HL-60/S4 treated with phorbol 12-myristate 13-acetate at 8.2 ng/mL for 4 days and 3 days (cell line): ENCODE measurements around the gene SREBF2.

Source experiments
- in situ Hi-C: fragments of 300-500 bp; cut with MboI; formaldehyde crosslinking; loops from 2 replicates; pipeline ENCODE4 v1.15.0; 2022; ENCODE audit warnings: low sequenced_read_pairs

Gene SREBF2

DNA sequence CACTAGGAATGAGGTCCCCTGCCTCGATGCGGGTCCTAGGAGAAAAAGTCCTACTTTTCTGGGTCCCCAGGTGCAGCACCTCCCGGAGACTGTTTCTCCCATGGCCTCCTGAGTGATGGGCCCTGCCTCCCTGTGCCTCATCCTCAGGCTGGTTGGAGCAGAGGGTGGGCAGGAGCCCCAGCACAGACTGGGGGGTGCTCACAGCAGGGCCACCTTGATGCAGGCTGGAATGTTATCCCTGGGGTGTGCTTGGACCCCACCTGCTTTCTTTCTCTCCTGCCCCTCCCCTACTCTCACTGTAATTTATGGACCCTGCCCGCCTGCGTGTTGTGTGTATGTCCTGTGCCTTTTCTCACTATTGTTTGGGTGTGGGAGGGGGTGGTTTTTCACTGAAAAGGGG lies 73.9 kb downstream of the SREBF2 start:
- in situ Hi-C loops: no loop called here

DNA sequence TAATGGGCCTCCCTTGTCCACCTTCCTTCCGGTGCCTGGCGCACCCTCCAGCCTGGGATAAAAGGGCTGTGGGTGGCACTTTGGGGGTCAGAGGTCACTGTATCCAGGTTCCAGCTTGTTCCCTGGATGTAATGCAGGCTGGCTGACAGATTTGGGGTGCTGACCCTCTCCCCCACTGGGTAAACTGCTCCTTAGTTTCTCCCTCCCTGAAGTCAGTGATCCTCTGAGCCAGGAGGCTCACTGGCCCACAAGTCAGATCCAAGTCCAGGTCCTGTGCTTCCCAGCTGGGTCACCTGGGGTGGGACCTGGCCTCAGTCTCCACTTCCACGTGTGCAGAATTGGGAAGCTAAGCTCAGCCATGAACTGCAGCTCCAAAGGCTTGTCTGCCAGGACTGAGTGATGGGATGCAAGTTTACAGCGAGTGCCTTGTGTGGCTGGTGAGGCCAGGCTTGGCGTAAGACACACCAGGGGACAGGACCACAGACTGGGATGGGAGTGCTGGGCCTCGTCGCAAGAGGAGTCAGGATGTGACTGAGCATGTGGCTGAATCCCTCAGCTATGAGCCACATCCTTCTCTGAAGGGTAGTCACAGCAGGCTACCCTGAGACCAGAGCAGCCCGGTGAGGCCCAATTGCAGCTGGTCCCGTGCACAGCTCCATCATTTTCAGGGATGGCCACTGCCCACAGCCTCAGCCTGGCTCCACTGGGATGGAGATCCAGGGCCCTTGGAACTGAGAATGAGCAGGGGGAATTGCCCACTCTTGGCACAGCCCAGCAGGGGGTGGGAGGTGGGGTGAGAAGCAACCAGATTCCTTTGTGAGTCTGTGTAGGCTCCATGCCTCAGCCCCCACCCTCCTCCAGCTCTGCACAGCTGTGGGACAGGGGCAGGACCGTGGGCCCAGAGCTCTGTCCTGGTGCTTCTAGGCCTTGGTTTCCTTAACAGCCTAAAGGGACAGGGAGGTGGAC lies 74.8 kb downstream of the SREBF2 start:
- in situ Hi-C loops: no loop called here

DNA sequence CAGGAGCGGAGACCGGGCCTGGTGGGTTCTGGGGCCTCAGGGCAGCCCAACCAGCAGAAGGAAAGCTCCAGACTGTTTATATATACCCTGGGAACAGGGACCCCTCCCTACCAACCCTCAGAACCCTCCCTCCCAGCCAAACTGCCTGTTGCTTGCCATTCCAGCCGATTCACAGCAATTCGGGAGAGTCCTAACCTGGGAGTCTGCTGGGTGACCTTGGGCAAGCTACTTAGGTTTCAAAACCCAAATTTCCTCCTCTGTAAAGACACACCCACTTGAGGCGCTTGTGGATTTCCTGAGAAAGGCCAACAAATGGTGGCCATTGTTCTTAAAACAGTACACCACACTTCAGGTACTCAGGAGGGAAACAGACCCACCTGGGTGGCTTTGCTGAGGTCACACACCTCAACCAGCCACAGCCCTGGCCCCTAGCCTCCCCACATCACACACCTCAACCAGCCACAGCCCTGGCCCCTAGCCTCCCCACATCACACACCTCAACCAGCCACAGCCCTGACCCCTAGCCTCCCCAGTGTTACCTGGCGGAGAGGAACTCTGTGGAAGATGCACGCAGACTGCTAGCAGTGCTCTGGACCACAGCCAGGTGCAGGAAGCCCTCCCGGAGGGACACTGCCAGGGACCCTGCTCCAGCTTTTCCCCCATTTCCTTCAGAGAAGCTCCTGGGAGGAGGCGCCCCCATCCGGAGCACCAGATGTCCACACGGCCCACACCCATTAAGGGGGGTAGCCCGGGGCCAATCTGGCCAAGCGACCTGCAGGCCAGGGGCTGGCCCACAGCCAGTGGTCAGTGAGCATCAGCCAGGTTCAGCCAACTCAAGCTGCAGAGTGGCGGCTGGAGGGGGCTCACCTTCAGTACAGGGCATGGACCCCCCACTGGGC lies 75.8 kb downstream of the SREBF2 start:
- in situ Hi-C loops: no loop called here

DNA sequence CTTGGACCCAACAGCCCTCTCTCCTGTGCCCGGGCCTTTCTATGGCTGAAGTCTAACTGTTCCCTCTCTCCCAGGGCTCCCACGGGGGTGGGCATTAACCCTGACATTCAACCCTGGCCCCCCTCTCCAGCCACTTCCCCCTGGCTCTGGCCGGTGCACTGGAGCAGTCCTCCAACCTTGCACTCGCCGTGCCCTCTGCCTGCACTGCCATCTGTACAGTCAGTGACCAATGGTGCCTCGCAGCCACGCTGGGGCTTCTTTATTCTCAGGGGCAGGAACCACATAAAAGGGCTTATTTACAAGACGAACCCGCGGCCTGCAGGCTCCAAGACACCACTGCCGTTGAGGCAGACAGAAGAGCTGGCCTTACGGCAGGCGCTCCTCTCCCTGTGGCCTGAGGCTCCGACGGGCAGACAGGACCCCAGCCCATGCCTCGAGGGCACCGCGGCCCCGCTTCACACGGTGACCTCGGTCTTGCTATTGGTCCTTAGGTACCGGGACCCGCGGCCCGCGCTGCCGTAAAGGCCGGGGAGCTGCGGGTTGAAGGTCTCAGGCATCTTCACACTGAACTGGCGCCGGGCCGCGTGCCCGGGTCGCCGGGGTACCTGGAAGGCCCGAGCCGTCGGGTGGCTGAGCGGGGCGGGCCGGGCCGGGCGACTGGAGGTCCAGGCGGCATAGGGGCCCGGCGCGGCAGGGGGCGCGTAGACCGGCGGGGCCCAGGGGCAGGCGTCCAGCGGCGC lies 76.6 kb downstream of the SREBF2 start:
- in situ Hi-C loops: no loop called here

DNA sequence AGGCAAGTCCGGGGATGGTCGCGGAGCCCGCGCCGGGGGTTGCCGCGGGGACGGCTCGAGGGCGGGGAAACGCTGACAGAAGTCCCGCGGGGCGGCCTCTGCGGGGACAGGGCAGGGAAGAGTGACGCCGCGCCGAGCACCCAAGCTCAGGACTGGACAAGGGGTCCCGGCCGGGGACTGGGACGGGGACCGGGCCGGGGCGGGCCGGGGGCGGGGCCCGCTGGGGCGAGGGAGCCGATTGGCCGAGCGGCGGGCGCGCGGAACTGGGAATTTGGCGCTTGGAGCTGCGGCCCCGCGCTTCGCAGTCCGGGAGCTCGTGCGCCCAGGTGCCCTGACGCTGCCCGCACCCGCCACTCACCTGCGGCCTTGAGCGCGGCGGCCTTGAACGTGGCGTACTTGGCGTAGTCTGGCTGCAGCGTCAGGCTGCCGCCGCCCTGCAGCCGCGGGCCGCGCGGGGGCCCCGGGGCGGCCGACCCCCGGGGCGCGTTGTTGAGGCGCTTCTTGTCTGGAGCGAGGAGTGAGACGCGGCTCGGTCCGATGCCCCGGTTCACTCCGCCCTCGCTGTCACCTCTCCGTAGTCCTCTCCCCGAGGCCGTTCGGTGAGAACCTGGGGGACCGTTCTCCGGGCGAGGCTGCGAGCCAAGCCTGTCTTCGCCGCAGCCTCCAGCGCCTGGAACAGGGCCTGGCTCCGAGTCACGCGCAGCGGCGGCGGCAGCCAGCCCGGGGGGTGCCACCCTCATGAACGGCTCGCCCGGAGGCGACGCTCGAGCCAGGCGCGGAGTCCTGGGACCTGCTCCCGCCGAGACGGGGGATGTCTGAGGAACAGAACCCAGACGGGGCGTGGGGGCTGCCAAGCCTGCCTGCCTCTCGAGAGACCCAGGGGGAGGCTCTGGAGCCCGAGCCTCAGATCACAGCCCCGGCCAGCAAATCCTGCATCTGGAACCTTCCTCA lies 77.4 kb downstream of the SREBF2 start:
- in situ Hi-C loops: no loop called here

DNA sequence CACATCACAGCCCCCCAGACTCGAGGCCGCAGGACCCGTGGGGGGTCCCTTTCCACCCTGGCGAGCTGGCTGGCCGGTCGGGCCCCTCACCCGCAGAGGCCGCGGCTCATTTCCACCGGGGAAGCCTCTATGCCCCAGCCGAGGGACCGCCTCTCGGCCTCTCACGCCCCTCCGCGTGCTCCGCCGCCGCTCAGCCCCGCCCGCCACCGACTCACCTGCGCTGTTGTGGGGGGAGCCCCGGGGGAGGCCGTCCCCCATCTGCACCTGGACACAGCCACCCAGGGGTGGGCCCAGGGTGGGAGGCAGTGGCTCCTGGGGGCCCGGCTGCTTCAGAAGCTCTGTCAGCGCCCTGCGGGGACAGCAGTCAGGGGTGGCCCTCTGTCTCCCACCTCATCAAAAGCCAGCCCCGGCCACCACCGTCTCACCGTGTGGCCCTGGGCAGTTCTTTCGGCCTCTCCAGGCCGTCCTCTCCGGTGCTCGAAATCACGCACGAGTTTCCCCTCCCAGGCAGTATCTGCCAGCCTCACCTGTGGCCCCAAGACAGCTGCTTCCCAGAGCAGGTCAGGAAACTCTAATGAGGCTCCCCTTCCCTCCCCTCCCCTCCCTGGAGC lies 78.2 kb downstream of the SREBF2 start:
- in situ Hi-C loops: no loop called here

DNA sequence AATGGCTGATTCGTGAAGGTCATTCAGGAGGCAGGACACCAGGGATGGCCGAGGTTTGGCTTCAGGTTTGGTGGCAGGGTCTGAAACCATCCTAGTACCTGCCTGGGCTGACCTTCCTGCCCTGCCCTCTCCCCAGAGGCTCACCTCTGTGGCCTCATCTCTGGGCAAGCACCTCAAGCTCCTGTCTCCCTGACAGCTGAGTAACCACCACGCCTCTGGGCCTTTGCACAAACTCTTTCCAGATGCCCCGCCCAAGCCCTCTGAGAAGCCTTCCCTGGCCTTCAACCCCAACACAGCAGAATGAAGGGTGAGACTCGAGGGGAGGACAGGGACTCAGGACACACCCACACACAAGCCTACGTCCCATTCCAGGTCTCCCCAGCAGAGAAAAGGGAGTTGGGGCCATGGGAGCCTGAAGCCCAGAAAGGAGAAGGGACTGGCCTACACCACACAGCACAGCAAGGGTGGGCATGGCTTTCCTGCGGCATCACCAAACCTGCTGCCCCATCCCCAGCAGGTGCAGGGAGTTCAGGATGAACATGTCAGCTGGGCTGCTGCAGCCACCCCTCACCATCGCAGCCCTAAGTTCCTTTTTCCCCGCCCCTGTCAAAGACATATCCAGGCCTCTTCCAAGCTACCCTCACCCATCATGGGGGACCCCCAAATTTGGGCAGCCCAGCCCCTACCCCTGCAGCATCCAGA lies 79.6 kb downstream of the SREBF2 start:
- in situ Hi-C loops: no loop called here

DNA sequence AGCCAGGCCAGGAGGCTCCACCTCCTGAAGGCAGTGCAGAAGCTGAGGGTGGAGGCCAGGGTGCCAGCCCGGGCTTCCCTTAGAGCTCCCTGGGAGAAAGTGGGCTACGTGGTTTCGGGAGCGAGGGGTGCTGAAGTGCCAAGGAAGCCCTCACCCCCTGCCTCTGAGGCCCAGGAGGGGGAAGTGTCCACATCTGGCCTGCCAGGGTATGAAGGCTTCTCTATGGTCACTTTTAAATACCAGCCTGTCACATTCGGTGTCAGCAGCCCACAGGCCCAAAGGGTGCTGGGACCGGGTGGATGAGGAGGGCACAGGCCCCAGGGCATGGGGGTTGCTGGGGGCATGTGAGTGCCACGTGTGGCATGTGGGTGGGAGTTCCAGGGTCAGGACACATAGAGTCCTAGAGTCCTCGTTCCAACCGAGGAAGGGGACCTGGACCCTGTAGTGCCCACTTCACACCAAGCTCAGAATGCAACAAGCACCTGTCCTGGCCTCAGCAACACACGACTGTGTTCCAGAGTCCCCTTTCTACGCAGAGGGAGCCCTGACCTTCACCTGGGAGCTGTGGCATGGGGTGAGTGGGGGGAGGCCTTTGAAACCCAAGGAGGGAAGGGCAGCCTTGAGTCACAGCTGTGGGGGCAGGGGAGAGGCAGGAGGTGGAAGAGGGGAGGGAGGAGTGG lies 80.3 kb downstream of the SREBF2 start:
- in situ Hi-C loops: no loop called here

DNA sequence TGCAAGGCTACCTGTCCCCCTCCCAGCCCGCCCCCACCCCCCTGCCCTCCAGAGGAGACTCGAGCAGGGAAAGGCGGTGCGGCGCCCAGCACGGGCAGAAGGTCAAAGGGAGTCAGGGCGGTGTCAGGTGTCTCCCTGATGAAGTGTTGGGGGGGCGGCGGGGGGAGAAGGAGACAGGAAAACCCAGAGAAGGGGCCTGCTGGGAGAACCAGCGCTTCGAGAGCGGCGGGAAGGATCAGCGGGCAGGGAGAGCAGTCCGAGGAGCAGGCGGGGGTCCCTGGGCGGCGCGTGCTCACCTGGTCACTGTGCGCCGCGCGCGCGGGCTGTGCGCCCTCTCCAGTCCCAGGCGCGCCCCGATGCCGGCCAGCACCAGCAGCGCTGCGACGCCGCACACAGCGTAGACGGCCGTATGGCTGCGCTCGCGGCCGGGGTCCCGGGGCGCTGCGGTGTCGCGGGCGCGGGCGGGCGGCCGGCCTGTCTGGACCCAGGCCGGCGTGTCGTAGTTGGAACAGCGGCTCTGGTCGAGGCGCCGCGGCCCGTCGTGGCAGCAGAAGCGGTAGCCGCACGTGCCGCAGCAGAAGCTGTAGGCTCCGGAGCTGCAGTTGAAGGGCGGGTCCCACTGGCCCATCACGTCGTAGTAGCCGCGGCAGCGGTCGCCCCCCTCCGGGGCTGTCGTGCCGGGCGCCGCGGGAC lies 81.1 kb downstream of the SREBF2 start:
- in situ Hi-C loops: no loop called here

DNA sequence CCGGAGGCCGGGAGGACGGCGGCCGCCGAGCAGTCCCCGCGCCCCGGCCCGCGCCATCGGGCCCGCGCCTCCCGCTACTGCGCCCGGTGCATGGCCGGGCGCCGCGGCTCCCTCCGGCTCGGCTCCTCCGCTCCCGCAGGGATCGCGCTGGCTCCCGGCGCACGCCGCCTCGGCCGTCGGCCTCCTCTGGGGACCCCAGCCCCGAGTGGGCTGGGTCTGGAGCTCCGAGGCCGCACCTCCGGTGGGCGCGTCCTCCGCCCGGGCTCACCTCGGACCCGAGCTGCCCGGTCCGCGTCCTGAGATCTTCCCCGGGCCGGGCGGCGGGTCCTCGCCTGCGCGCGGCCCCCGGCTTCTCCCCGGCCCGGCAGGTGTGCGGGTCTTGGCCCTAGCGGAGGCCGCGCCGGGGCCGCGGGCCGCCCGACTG lies 81.7 kb downstream of the SREBF2 start:
- in situ Hi-C loops: no loop called here

DNA sequence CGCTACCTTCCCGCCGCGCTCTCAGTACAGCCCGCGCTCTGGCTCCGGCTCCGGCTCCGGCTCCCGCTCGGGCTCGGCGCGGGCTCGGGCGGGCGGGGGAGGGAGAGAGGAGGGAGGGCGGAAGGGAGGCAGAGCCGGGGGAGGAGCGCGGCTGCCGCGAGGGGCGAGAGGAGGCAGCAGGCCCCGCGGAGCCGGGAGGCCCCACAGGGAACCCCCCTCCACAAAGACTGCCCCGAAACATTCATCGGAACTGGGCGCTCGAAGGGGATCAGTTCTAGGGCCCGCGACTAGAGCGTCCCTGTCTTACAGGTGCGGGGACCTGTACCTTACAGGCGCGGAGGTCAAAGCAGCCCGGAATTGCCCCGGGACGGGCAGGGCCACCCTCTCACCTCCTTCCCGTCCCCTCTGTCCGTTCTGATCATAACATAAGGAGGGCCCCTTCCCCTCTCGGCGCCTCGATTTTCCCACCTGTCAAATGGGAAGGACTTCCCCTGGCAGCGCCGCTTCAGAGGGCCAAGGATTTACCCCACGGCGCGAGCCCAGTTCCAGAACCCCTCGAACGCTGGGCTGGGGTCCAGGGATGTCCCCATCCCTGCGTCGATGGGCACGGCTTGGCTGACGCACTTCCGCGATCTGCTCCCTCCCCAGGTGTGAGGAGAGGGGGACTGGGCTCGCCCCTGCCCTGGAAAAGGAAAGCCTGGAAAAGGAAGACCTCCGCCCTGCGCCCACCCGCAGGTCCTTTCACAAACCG lies 82.3 kb downstream of the SREBF2 start, which contains the start of gene SHISA8:
SHISA8 (minus strand) TSS at position 40 of the 751 bp plus-strand sequence. CDS start 407 bp downstream, outside the sequence.
- in situ Hi-C loops: no loop called here

DNA sequence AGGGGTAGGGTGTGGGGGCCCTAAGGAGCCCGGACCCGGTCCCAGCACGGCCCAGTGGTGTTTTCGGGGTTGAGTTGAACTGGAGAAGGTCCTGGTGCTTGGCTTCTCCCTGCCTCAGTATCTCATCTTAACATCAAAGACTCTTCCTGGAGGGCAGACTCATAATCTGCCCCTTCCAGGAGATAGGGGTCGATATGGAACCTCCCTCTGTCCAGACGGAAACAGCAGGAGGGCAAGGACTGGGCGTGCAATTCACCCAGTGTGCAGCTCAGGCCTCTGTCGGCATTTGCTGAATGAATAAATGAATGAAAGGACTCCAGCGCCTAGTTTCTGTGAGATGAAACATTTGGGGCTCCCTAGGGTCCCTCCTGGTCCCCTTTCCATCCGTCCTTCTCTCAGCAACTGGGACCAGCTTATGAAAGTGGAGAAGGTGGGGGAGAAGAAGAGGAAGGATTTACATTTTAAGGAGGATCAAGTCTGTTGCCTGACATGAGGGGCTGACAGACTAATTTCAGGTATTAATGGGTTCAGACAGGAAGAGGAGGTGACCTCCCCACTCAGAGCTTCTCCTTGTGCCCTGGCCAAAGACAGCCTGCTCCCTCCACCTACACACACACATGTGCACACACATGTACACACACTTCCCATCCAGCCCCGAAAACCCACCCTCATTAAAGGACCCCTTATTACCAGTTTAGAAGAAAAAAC lies 83.0 kb downstream of the SREBF2 start:
- in situ Hi-C loops: no loop called here

DNA sequence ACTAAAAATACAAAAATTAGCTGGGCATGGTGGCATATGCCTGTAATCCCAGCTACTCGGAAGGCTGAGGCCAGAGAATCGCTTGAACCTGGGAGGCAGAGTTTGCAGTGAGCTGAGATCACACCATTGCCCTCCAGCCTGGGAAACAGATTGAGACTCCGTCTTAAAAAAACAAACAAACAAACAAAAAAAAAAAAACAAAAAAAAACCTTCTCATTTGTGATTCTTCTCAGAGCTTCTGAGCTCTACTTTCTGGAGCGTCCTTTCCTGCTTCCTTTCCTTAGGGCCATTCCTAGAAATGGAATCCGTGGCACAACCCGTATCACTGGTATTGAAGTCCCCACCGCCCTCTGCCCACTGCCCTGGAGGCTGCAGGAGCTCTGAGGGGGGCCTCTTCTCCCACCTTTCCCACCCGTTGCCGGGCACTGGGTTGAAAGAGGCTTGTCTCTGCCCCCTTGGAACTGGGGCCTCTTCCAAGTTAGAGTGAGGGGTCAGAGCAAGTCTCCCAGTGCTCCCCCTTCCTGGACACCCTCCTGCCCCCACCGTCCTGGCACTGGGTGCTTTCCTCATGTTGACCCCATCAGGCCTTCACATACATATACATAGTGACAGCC lies 83.9 kb downstream of the SREBF2 start:
- in situ Hi-C loops: no loop called here

DNA sequence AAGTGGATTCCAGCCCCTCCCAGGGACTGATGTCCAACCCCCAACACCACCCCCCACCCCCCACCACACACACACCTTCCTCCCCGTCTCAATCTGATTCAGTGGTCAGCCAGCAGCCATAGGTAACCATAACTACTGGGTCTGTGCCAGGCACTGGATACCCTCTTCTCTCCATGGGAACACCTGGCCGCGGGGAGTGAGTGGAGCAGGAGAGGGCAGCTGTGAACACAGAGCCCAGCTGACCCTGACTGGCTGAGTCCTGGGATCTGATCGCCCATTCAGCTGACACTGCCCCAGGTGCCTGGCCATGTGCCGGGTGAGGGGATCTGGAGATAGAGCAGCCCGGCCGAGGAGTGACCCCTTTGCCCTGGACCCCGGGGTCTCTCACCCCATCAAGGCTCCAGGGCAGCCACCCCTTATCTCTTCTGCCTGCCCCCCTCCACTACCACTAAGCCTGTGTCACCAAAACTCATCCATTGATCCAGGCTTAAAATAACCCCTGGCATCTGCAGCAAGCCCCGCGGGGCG lies 84.5 kb downstream of the SREBF2 start:
- in situ Hi-C loops: no loop called here
